Body of pancreas (tissue), 4 donors: ENCODE data around the gene CNGA4. TPM values are rescaled to one million over a fixed set of nuclear protein-coding genes. Genes with fewer than 3 reads are reported as not detected.

Experiments
- ATAC-seq: fragments of 150-250 bp; one replicate; pipeline ENCODE4 v1.9.1; 2016
- DNase-seq, 4 donors: peaks; one replicate each; pipeline ENCODE4 v3.0.0-alpha.2; 2019
- H3K27ac ChIP-seq, 4 donors: fragments of 200-600 bp; sonication (generic); 1 replicate in 3 of 4; 2 replicates in 1 of 4; pipeline versions ENCODE4 v1.5.1 to v1.6.1; 2016 to 2019; ENCODE audit warnings: mild to moderate bottlenecking in 1 of 4, mixed read lengths in 1 of 4, moderate library complexity in 1 of 4
- H3K27me3 ChIP-seq, 2 donors: fragments of 200-600 bp; sonication (generic); one replicate each; pipeline ENCODE4 v1.6.0; 2016; ENCODE audit warnings: mild to moderate bottlenecking in 1 of 2
- H3K36me3 ChIP-seq, 2 donors: fragments of 200-600 bp; sonication (generic); replicated peaks in 1 of 2; 2 replicates each; pipeline ENCODE4 v1.5.1; 2016; ENCODE audit warnings: low read depth in 2 of 2; ENCODE audit not compliant: insufficient read depth in 1 of 2
- H3K4me1 ChIP-seq: fragments of 200-600 bp; sonication (generic); one replicate; pipeline ENCODE4 v1.6.0; 2016
- H3K4me3 ChIP-seq, 2 donors: fragments of 200-600 bp; sonication (generic); 1 replicate in 1 of 2; 2 replicates in 1 of 2; pipeline ENCODE4 v1.5.1; 2016 to 2019
- H3K9me3 ChIP-seq, 3 donors: fragments of 200-600 bp; sonication (generic); 1 replicate in 2 of 3; 2 replicates in 1 of 3; pipeline ENCODE4 v1.5.1; 2016
- POLR2A ChIP-seq, 3 donors: fragments of 450-650 bp; IDR thresholded peaks; one replicate each; pipeline ENCODE4 v1.6.1; 2016; ENCODE audit warnings: antibody characterized with exemption in 3 of 3, mild to moderate bottlenecking in 2 of 3
- WGBS, 2 donors: methylation state at CpG; one replicate each; pipeline ENCODE4 v1.1.5; 2017; 5-methylcytosine and 5-hydroxymethylcytosine counted together
- intact Hi-C: fragments of 100-400 bp; cut with DNase I; formaldehyde crosslinking; loops from one replicate; pipeline ENCODE4 v1.15.1; 2023
- total RNA-seq, 2 donors: library from RNA; depleted of rRNA; stranded (reverse); fragments of >200 nt; gene quantifications; one replicate each; pipeline ENCODE4 v1.1.0, GENCODE V29; 2016
- TF ChIP-seq, protein P1 (sequence below), 7 experiments: fragments of 450-650 bp in 4 of 7; fragments of 200-600 bp in 3 of 7; sonication (generic) in 3 of 7; IDR thresholded peaks; one replicate each; pipeline ENCODE4 v1.5.1; 2016 to 2019; ENCODE audit warnings: antibody characterized with exemption in 7 of 7

The CNGA4 gene
- total RNA-seq, 2 donors from 2014 or later, result not detected

DNA sequence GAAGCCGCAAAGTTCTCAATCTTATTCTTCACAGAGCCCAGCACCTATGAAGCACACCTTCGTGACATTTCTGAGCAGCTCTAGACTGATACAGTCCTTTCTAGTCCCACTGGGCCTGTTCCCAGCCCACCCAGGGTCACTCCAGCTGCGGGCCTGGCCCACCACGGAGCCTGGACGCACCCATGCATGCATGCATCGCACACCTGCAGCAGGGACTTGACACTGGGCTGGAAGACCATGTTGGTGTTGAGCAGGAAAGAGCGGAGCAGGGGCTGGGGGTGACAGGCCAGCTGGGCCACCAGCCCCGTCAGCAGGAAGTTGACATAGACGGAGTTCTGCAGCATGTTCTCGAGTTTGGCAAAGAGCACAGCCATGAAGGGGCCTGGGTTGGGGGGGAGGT is 24.4 kb upstream of the CNGA4 start:
- ATAC-seq, result no peak
- Histone ChIP-seq H3K9me3 (no peaks in the 10 kb centered on the region), H3K36me3 (peaks cover 10 to 19% of the 10 kb centered on the region in 2 donors), H3K27ac (no peak overlapping the region), H3K4me3 (no peak overlapping the region), H3K27me3 (no peaks in the 10 kb centered on the region), H3K4me1 (no peaks in the 10 kb centered on the region)
- TF ChIP-seq, protein P1, sequence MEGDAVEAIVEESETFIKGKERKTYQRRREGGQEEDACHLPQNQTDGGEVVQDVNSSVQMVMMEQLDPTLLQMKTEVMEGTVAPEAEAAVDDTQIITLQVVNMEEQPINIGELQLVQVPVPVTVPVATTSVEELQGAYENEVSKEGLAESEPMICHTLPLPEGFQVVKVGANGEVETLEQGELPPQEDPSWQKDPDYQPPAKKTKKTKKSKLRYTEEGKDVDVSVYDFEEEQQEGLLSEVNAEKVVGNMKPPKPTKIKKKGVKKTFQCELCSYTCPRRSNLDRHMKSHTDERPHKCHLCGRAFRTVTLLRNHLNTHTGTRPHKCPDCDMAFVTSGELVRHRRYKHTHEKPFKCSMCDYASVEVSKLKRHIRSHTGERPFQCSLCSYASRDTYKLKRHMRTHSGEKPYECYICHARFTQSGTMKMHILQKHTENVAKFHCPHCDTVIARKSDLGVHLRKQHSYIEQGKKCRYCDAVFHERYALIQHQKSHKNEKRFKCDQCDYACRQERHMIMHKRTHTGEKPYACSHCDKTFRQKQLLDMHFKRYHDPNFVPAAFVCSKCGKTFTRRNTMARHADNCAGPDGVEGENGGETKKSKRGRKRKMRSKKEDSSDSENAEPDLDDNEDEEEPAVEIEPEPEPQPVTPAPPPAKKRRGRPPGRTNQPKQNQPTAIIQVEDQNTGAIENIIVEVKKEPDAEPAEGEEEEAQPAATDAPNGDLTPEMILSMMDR (IDR thresholded peaks at IDR 0.05), result no peak
- TF ChIP-seq POLR2A (IDR thresholded peaks at IDR 0.05), result no peak
- 91 to 96% methylated on average over 4 to 10 of the region's 10 CpGs for WGBS, 2 donors
- intact Hi-C loops, result no loop called here
- DNase-seq, result no peak

DNA sequence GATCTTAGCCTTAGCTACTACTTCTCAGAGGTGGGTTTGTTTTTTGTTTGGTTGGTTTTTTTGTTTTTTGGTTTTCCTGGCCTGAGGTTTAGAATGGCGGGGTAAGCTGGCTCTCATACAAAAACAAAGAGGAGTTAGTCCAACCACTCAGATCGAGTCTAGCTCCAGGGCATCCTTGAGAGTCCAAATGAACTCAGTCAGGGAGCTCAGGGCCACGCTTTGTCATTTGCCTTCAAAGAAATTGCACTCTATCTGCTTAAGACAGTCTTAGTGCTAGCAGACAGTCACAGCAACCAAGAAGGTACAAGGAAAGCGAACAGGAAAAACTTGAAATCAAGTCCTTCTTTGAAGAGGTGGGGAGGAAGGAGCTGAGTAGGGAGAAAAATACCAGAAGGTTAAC is 22.4 kb upstream of the CNGA4 start:
- 88 to 98% methylated on average over 4 of the region's 4 CpGs for WGBS, 2 donors
- no peak overlapping the region for H3K27ac ChIP-seq
- peaks cover 10 to 19% of the 10 kb centered on the region in 2 donors for H3K36me3 ChIP-seq
- no peaks in the 10 kb centered on the region for H3K9me3 ChIP-seq
- intact Hi-C loops, result no loop called here
- no peaks in the 10 kb centered on the region for H3K27me3 ChIP-seq
- no peaks in the 10 kb centered on the region for H3K4me1 ChIP-seq
- H3K4me3 ChIP-seq, result no peak overlapping the region
- no peak for ATAC-seq
- no peak for DNase-seq
- TF ChIP-seq, protein P1 (IDR thresholded peaks at IDR 0.05), result no peak
- TF ChIP-seq POLR2A (IDR thresholded peaks at IDR 0.05), result no peak

DNA sequence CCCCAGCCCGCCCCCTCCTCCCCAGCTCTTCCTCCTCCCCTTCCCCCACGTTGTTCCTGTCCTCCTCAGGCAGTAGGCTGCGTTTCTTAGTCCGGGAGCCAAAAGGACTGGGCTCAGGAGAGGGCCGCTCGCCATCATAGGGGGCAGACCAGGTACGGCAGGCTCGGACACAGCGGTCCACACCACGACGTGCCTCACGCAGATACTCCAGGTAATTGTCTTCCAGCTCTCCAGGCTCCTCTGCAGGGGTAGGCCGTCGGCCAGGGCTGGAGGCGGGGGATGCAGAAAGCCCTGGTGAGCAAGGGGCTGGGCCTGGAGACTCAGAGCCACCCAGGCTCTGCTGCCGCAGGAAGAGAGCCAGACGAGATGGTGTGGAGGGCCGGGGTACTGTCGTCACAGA is 21.2 kb upstream of the CNGA4 start:
- intact Hi-C loops, result no loop called here
- H3K4me1 ChIP-seq, result no peaks in the 10 kb centered on the region
- H3K36me3 ChIP-seq, result peaks cover 10 to 29% of the 10 kb centered on the region in 2 donors
- 86 to 89% methylated on average over 18 to 19 of the region's 19 CpGs for WGBS, 2 donors
- no peaks in the 10 kb centered on the region for H3K9me3 ChIP-seq
- H3K27me3 ChIP-seq, result no peaks in the 10 kb centered on the region
- DNase-seq, result no peak
- TF ChIP-seq, protein P1 (IDR thresholded peaks at IDR 0.05), result no peak
- TF ChIP-seq POLR2A (IDR thresholded peaks at IDR 0.05), result no peak
- H3K27ac ChIP-seq, result no peak overlapping the region
- no peak for ATAC-seq
- H3K4me3 ChIP-seq, result no peak overlapping the region

DNA sequence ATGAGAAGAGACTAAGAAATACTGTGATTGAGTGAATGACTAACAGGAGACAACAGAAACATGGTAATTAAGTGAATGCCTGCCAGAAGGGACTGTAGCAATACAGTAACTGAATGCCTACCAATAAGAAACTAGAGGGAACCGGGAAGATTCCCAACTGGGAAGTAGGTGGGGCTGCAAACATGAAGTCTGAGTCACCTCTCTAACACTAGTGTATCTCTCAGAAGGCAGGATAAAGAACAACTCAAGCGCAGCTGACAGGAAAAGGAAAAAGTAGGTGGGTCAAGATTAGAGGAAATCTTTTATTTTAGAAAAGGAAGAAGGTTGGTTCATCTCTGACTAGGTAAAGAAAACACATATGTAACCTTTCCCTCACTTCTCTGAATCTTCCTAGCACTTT is 19.5 kb upstream of the CNGA4 start:
- H3K36me3 ChIP-seq, result peaks cover 10 to 28% of the 10 kb centered on the region in 2 donors
- no peaks in the 10 kb centered on the region for H3K27me3 ChIP-seq
- intact Hi-C loops, result no loop called here
- TF ChIP-seq, protein P1 (IDR thresholded peaks at IDR 0.05), result no peak
- TF ChIP-seq POLR2A (IDR thresholded peaks at IDR 0.05), result no peak
- 58 to 68% methylated on average over 2 of the region's 2 CpGs for WGBS, 2 donors
- H3K9me3 ChIP-seq, result no peaks in the 10 kb centered on the region
- DNase-seq (no peak), ATAC-seq (no peak)
- H3K27ac ChIP-seq, result no peak overlapping the region
- no peak overlapping the region for H3K4me3 ChIP-seq
- H3K4me1 ChIP-seq, result no peaks in the 10 kb centered on the region

DNA sequence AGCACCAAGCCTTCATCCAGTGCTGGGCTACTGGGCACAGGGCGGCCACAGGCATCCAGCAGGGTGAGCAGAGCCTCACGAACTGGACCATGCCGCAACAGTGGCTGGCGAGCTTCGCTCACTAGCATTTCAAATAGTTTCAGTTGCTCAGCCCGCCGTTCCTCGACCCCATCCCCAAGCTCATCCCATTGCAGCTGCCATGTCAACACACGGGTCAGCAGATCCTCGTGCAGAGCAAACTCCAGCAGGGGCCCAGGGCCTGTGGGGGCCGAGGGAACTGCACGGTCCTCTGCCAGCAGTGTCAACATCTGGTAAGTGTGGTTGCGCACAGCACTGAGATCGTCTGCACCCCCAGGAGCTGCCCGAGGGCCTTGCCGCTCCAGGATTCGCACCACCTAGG is 15.0 kb upstream of the CNGA4 start:
- TF ChIP-seq POLR2A (IDR thresholded peaks at IDR 0.05), result no peak
- TF ChIP-seq, protein P1 (IDR thresholded peaks at IDR 0.05), result no peak
- Histone ChIP-seq H3K27me3 (no peaks in the 10 kb centered on the region), H3K36me3 (peaks cover 0 to 11% of the 10 kb centered on the region in 2 donors), H3K4me1 (peaks cover 15% of the 10 kb centered on the region), H3K27ac (no peak overlapping the region), H3K9me3 (no peaks in the 10 kb centered on the region), H3K4me3 (no peak overlapping the region)
- 87 to 91% methylated on average over 9 to 17 of the region's 17 CpGs for WGBS, 2 donors
- intact Hi-C loops, result no loop called here
- no peak for ATAC-seq
- DNase-seq, result no peak
